Fibroblast of the aortic adventitia (primary cell): ENCODE results near the gene GAP43. TPM values are rescaled to one million over a fixed set of nuclear protein-coding genes. Genes with fewer than 3 reads are reported as not detected.

Source experiments
- DNase-seq: peaks from one replicate; pipeline ENCODE4 v3.0.0-alpha.2; 2010; ENCODE audit warnings: low read depth
- H3K4me3 ChIP-seq: 2 replicates; pipeline ENCODE4 v1.5.1; 2011; ENCODE audit warnings: low read depth, mild to moderate bottlenecking, control low read depth, low read length, moderate library complexity
- CTCF ChIP-seq: IDR thresholded peaks from 2 replicates; pipeline ENCODE4 v1.5.1; 2011; ENCODE audit warnings: mild to moderate bottlenecking, low read length, control low read depth, inconsistent platforms; ENCODE audit not compliant: insufficient read depth
- total RNA-seq: library from RNA; depleted of rRNA; stranded (reverse); fragments of >200 nt; gene quantifications from 2 replicates; pipeline ENCODE4 v1.2.3, GENCODE V29; 2012; ENCODE audit warnings: low replicate concordance

The GAP43 gene
- total RNA-seq, 1 donor, result 16.4 TPM

GRCh38 chr3:115760716-115761115 is 137.4 kb downstream of the GAP43 start:
- DNase-seq, result no peak
- H3K4me3 ChIP-seq, result no peak overlapping the region
- TF ChIP-seq CTCF, result no peak

GRCh38 chr3:115761927-115762305 is 138.6 kb downstream of the GAP43 start:
- no peak for TF ChIP-seq CTCF
- DNase-seq, result no peak
- H3K4me3 ChIP-seq, result no peak overlapping the region

- no peak overlapping the region for H3K4me3 ChIP-seq
- no peak for TF ChIP-seq CTCF
- DNase-seq, result peak; percentile 83
Observed at GRCh38 chr3:115766587-115767482, 143.5 kb downstream of the GAP43 start.

- no peak for TF ChIP-seq CTCF
- no peak overlapping the region for H3K4me3 ChIP-seq
- DNase-seq, result no peak
Observed at GRCh38 chr3:115768661-115769060, 145.4 kb downstream of the GAP43 start.
